ENCODE results near the gene BCL2L14. TPM values are rescaled to one million over a fixed set of nuclear protein-coding genes. Genes with fewer than 3 reads are reported as not detected.

The BCL2L14 gene
- total and polyA plus RNA-seq, 2 of the 13 experiments (the other 11 are each of a cell fraction or from before 2014, with no cell fraction given): 0.11 TPM; not detected in 1

DNA sequence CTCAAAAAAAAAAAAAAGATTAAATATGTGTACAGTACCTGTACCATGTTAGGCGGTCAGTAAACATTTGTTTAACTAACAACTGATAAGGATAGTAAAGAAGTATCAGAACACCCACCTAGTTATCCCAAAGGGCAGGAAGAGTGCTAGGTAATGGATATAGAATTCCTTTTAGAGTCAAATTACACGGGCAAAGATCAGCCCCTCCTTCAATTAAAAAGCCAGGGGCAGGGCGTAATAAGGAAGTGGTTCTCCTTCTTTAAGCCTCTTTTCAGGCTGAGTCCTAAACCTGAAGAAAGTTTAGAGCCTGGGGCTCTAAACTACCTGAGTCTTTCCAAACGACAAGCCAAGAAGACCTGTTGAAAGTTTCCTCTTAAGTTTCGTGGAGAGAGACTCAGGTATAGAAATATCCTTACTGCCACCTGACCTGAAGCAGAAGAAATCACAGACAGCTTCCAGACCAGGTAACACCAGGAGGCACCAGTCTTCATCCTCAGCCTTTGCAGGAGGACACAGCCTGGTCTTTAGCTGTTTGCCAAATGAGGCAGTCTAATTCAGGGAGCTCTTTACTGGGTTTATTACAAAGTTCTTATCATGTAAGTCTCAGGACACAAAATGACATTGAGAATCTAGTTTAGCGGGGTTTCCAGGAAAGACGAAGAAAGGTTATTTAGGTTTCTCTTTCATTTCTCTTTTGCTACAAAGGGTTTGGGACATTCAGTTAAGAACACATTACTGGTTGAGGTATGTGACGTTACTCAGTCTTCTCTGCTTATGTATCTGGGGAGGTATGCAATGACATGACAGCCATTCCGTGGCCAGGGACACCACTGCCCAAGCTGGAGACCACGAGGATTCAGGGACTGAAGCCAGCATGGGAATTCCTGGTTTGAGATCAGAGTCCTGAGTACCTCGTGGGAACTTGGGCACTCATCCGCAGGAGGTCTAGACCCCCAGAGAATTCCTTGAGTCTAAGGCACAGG, at the start of gene BCL2L14 (continued):
- TF ChIP-seq ZNF124 (CRISPR knock-in tag; IDR thresholded peaks at IDR 0.05) (no peak), ZNF761 (CRISPR knock-in tag; conservative IDR thresholded peaks at IDR 0.05) (no peak), SIX4 (CRISPR knock-in tag; IDR thresholded peaks at IDR 0.05) (peak; percentile 85), SAP130 (CRISPR knock-in tag; IDR thresholded peaks at IDR 0.05; ENCODE audit: low read depth) (0 out of 2 replicates have a peak, but pooled peaks have one; percentile 12), HDAC2 (CRISPR knock-in tag; IDR thresholded peaks at IDR 0.05) (peak; percentile 30; the same call in 1 of the 2 replicates), RORA (CRISPR knock-in tag; IDR thresholded peaks at IDR 0.05) (no peak), ZFP62 (CRISPR knock-in tag; IDR thresholded peaks at IDR 0.05) (no peak), NCOR1 (IDR thresholded peaks at IDR 0.05; ENCODE audit: borderline replicate concordance, low read length) (no peak), ISL2 (CRISPR knock-in tag; IDR thresholded peaks at IDR 0.05) (0 out of 2 replicates have a peak, but pooled peaks have one; percentile 19), ZNF44 (CRISPR knock-in tag; IDR thresholded peaks at IDR 0.05) (no peak), ELF4 (CRISPR knock-in tag; IDR thresholded peaks at IDR 0.05; ENCODE audit: borderline replicate concordance) (no peak), PTBP1 (IDR thresholded peaks at IDR 0.05; ENCODE audit: low read depth, low read length, poor library complexity, severe bottlenecking) (no peak), GFI1 (CRISPR knock-in tag; IDR thresholded peaks at IDR 0.05; ENCODE audit: borderline replicate concordance) (no peak), ZNF747 (CRISPR knock-in tag; IDR thresholded peaks at IDR 0.05; ENCODE audit: borderline replicate concordance) (no peak), SOX6 (IDR thresholded peaks at IDR 0.05) (no peak), SOX6 (CRISPR knock-in tag; IDR thresholded peaks at IDR 0.05) (peak; percentile 38; the same call in 1 of the 2 replicates), MIXL1 (CRISPR knock-in tag; IDR thresholded peaks at IDR 0.05) (0 out of 2 replicates have a peak, but pooled peaks have one; percentile 31), MTF1 (CRISPR knock-in tag; IDR thresholded peaks at IDR 0.05) (no peak), SIX1 (CRISPR knock-in tag; IDR thresholded peaks at IDR 0.05; ENCODE audit: borderline replicate concordance) (peak; percentile 55; the same call in 1 of the 2 replicates)
- TF ChIP-seq, protein P1, sequence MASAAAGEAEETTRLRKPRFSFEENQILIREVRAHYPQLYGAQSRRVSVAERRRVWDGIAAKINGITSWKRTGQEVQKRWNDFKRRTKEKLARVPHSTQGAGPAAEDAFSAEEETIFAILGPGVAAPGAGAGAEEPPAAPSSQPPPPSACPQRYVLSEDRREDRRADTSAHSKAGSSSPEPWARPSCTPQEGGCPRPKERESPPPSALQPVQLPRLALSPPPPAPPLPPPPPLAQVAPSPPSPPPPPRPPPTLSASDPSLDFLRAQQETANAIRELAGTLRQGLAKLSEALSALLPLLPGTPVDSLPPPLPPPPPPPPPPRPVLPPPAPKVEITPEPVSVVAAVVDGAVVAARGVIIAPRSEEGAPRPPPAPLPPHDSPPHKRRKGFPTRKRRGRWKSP (CRISPR knock-in tag; IDR thresholded peaks at IDR 0.05): 0 out of 2 replicates have a peak, but pooled peaks have one; percentile 10
- TF ChIP-seq, protein P2, sequence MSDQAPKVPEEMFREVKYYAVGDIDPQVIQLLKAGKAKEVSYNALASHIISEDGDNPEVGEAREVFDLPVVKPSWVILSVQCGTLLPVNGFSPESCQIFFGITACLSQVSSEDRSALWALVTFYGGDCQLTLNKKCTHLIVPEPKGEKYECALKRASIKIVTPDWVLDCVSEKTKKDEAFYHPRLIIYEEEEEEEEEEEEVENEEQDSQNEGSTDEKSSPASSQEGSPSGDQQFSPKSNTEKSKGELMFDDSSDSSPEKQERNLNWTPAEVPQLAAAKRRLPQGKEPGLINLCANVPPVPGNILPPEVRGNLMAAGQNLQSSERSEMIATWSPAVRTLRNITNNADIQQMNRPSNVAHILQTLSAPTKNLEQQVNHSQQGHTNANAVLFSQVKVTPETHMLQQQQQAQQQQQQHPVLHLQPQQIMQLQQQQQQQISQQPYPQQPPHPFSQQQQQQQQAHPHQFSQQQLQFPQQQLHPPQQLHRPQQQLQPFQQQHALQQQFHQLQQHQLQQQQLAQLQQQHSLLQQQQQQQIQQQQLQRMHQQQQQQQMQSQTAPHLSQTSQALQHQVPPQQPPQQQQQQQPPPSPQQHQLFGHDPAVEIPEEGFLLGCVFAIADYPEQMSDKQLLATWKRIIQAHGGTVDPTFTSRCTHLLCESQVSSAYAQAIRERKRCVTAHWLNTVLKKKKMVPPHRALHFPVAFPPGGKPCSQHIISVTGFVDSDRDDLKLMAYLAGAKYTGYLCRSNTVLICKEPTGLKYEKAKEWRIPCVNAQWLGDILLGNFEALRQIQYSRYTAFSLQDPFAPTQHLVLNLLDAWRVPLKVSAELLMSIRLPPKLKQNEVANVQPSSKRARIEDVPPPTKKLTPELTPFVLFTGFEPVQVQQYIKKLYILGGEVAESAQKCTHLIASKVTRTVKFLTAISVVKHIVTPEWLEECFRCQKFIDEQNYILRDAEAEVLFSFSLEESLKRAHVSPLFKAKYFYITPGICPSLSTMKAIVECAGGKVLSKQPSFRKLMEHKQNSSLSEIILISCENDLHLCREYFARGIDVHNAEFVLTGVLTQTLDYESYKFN (CRISPR knock-in tag; conservative IDR thresholded peaks at IDR 0.05): peak; percentile 49
- TF ChIP-seq, protein P3, sequence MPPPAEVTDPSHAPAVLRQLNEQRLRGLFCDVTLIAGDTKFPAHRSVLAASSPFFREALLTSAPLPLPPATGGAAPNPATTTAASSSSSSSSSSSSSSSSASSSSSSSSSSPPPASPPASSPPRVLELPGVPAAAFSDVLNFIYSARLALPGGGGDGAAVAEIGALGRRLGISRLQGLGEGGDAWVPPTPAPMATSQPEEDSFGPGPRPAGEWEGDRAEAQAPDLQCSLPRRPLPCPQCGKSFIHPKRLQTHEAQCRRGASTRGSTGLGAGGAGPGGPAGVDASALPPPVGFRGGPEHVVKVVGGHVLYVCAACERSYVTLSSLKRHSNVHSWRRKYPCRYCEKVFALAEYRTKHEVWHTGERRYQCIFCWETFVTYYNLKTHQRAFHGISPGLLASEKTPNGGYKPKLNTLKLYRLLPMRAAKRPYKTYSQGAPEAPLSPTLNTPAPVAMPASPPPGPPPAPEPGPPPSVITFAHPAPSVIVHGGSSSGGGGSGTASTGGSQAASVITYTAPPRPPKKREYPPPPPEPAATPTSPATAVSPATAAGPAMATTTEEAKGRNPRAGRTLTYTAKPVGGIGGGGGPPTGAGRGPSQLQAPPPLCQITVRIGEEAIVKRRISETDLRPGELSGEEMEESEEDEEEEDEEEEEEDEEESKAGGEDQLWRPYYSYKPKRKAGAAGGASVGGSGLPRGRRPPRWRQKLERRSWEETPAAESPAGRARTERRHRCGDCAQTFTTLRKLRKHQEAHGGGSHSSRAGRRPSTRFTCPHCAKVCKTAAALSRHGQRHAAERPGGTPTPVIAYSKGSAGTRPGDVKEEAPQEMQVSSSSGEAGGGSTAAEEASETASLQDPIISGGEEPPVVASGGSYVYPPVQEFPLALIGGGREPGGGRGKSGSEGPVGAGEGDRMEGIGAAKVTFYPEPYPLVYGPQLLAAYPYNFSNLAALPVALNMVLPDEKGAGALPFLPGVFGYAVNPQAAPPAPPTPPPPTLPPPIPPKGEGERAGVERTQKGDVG (CRISPR knock-in tag; IDR thresholded peaks at IDR 0.05; ENCODE audit: borderline replicate concordance): no peak
